Thyroid gland (tissue), 4 donors: ENCODE results near the gene HIPK2. TPM values are rescaled to one million over a fixed set of nuclear protein-coding genes. Genes with fewer than 3 reads are reported as not detected.

Experiments
- DNase-seq, 2 donors: peaks; one replicate each; pipeline ENCODE4 v3.0.0-alpha.2; 2019
- H3K27ac ChIP-seq, 3 donors: fragments of 200-600 bp; sonication (generic); 1 replicate in 2 of 3; 2 replicates in 1 of 3; pipeline ENCODE4 v1.5.1; 2016 to 2019; ENCODE audit warnings: mild to moderate bottlenecking in 1 of 3, moderate library complexity in 1 of 3
- H3K27me3 ChIP-seq: fragments of 200-600 bp; sonication (generic); one replicate; pipeline ENCODE4 v1.5.1; 2019
- H3K36me3 ChIP-seq, 2 donors: fragments of 200-600 bp; sonication (generic); one replicate each; pipeline ENCODE4 v1.5.1; 2016 to 2019
- H3K4me1 ChIP-seq, 2 donors: fragments of 200-600 bp; sonication (generic); one replicate each; pipeline ENCODE4 v1.5.1; 2017 to 2019
- H3K4me3 ChIP-seq, 3 donors: fragments of 200-600 bp; sonication (generic); replicated peaks in 1 of 3; 1 replicate in 2 of 3; 2 replicates in 1 of 3; pipeline ENCODE4 v1.5.1; 2016; ENCODE audit warnings: mild to moderate bottlenecking in 1 of 3
- H3K9me3 ChIP-seq: fragments of 200-600 bp; sonication (generic); one replicate; pipeline ENCODE4 v1.5.1; 2017
- POLR2A ChIP-seq, 2 donors: fragments of 450-650 bp; IDR thresholded peaks; one replicate each; pipeline ENCODE4 v1.6.1; 2017; ENCODE audit warnings: antibody characterized with exemption in 2 of 2, mild to moderate bottlenecking in 2 of 2, moderate library complexity in 1 of 2
- WGBS, 2 donors: methylation state at CpG; one replicate each; pipeline ENCODE4 v1.1.5; 2017; 5-methylcytosine and 5-hydroxymethylcytosine counted together
- intact Hi-C: fragments of 100-400 bp; cut with DNase I; formaldehyde crosslinking; loops from one replicate; pipeline ENCODE4 v1.15.1; 2023
- total RNA-seq, 4 donors: library from RNA; depleted of rRNA; stranded (reverse); fragments of >200 nt; gene quantifications; one replicate each; pipeline ENCODE4 v1.2.3, GENCODE V29; 2016
- TF ChIP-seq, protein P1 (sequence below), 6 experiments: fragments of 200-600 bp in 3 of 6; fragments of 450-650 bp in 3 of 6; sonication (generic) in 3 of 6; IDR thresholded peaks; one replicate each; pipeline ENCODE4 v1.5.1; 2016 to 2019; ENCODE audit warnings: antibody characterized with exemption in 6 of 6, mild to moderate bottlenecking in 2 of 6, inconsistent platforms in 1 of 6, moderate library complexity in 1 of 6

HIPK2 gene
- total RNA-seq, 4 donors from 2014 or later: 31.3 to 58.5 (median 41.0) TPM

- no peak for DNase-seq
- H3K36me3 ChIP-seq: peaks cover 13 to 16% of the 10 kb centered on the region in 2 donors
- intact Hi-C loops: no loop called here
- TF ChIP-seq, protein P1, sequence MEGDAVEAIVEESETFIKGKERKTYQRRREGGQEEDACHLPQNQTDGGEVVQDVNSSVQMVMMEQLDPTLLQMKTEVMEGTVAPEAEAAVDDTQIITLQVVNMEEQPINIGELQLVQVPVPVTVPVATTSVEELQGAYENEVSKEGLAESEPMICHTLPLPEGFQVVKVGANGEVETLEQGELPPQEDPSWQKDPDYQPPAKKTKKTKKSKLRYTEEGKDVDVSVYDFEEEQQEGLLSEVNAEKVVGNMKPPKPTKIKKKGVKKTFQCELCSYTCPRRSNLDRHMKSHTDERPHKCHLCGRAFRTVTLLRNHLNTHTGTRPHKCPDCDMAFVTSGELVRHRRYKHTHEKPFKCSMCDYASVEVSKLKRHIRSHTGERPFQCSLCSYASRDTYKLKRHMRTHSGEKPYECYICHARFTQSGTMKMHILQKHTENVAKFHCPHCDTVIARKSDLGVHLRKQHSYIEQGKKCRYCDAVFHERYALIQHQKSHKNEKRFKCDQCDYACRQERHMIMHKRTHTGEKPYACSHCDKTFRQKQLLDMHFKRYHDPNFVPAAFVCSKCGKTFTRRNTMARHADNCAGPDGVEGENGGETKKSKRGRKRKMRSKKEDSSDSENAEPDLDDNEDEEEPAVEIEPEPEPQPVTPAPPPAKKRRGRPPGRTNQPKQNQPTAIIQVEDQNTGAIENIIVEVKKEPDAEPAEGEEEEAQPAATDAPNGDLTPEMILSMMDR (IDR thresholded peaks at IDR 0.05): no peak
- TF ChIP-seq POLR2A (IDR thresholded peaks at IDR 0.05): no peak
- peaks cover 3% of the 10 kb centered on the region in 2 donors for H3K4me1 ChIP-seq
- 85 to 89% methylated on average over 10 to 15 of the region's 15 CpGs for WGBS, 2 donors
- no peak overlapping the region for H3K4me3 ChIP-seq
- H3K27ac ChIP-seq: peak overlapping the region; percentile 19 to 53 (median 26)
- no peaks in the 10 kb centered on the region for H3K27me3 ChIP-seq
- H3K9me3 ChIP-seq: no peaks in the 10 kb centered on the region
Observed at GRCh38 chr7:139713526-139714162, 64.2 kb downstream of the HIPK2 start.

GRCh38 chr7:139713061-139713460 is 64.7 kb downstream of the HIPK2 start:
- no peak overlapping the region for H3K4me3 ChIP-seq
- peaks cover 13 to 16% of the 10 kb centered on the region in 2 donors for H3K36me3 ChIP-seq
- H3K27me3 ChIP-seq: no peaks in the 10 kb centered on the region
- peak overlapping the region in 1 of 3 donors; percentile 53 for H3K27ac ChIP-seq
- peaks cover 3% of the 10 kb centered on the region in 2 donors for H3K4me1 ChIP-seq
- no peaks in the 10 kb centered on the region for H3K9me3 ChIP-seq
- DNase-seq: no peak
- TF ChIP-seq POLR2A (IDR thresholded peaks at IDR 0.05): no peak
- TF ChIP-seq, protein P1 (IDR thresholded peaks at IDR 0.05): no peak
- 86 to 94% methylated on average over 8 to 9 of the region's 9 CpGs for WGBS, 2 donors
- intact Hi-C loops: no loop called here

DNA sequence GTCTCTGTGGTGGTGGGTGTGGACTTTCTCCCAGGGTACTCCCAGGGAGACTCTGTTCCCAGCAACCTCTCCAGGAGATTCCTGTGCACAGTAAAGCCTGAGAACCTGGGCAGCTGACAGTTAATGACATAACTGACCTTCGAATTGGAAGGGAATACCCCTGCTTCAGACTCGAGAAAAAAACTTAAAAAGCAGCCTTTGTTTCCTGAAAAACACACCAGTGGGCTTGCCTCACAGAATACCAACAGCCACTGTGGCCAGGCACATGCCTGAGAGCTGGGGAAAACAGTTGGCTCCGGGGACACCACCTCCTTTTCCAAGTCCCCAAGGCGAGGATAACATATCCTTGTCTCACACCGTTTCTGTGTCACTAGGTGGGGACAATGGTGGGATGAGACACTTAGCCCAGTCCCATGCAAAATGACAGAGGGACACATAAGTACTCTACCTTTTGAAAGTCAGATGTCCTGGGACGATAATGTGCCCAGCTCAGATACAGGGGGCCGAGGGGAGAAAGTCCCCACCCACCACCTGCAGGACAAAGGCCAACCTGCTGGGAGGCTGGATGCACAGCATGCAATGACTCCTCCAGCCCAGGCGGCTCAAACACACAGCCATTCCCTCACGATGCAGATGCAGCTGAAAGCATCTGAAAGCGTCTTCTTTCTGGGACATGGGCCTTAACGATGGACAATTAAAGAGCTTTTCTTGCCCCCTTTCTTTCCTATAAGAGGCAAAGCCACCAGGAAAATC is 65.6 kb downstream of the HIPK2 start:
- DNase-seq: no peak
- Histone ChIP-seq H3K36me3 (peaks cover 13 to 16% of the 10 kb centered on the region in 2 donors), H3K9me3 (no peaks in the 10 kb centered on the region), H3K27ac (no peak overlapping the region), H3K27me3 (no peaks in the 10 kb centered on the region), H3K4me1 (peaks cover 3% of the 10 kb centered on the region in 2 donors), H3K4me3 (no peak overlapping the region)
- intact Hi-C loops: no loop called here
- WGBS, 2 donors: 75 to 80% methylated on average over 11 of the region's 11 CpGs
- TF ChIP-seq, protein P1 (IDR thresholded peaks at IDR 0.05): no peak
- TF ChIP-seq POLR2A (IDR thresholded peaks at IDR 0.05): no peak

DNA sequence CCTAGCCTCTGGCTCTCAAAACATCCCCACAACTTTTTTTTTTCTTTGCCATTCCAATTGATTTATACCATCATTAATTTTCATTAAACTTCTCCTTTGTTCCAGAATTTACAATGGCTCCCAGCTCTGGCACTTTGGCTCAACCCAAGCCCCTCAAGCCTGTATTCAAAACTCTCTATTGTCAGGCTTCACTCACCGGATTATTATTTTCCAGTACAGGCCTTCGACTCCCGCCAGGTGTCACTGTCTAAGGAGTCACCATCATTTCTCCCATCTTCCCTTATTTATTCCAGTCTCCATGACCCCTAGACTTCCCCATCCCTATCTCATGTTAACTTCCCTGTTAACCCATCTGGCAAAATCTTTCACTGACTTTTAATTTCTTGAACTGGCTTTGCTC is 67.8 kb downstream of the HIPK2 start:
- peaks cover 0 to under 1% of the 10 kb centered on the region in 2 donors for H3K36me3 ChIP-seq
- WGBS, 2 donors: 98% methylated on average over 3 of the region's 3 CpGs
- H3K27ac ChIP-seq: no peak overlapping the region
- no peak overlapping the region for H3K4me3 ChIP-seq
- TF ChIP-seq, protein P1 (IDR thresholded peaks at IDR 0.05): no peak
- TF ChIP-seq POLR2A (IDR thresholded peaks at IDR 0.05): no peak
- no peaks in the 10 kb centered on the region for H3K27me3 ChIP-seq
- DNase-seq: no peak
- peaks cover 3% of the 10 kb centered on the region in 2 donors for H3K4me1 ChIP-seq
- H3K9me3 ChIP-seq: no peaks in the 10 kb centered on the region
- intact Hi-C loops: no loop called here

- peaks cover 3% of the 10 kb centered on the region in 2 donors for H3K4me1 ChIP-seq
- H3K9me3 ChIP-seq: no peaks in the 10 kb centered on the region
- intact Hi-C loops: no loop called here
- TF ChIP-seq POLR2A (IDR thresholded peaks at IDR 0.05): no peak
- TF ChIP-seq, protein P1 (IDR thresholded peaks at IDR 0.05): no peak
- WGBS, 2 donors: 77 to 92% methylated on average over 2 of the region's 2 CpGs
- no peaks in the 10 kb centered on the region for H3K36me3 ChIP-seq
- no peak overlapping the region for H3K27ac ChIP-seq
- no peak overlapping the region for H3K4me3 ChIP-seq
- no peaks in the 10 kb centered on the region for H3K27me3 ChIP-seq
- DNase-seq: no peak
Observed at GRCh38 chr7:139709485-139709884, 68.3 kb downstream of the HIPK2 start.
